GM12892 (cell line): ENCODE measurements around the gene TMEM237.

Source experiments
- POLR2A ChIP-seq: IDR thresholded peaks from 2 replicates; pipeline ENCODE4 v1.6.1; 2011; ENCODE audit warnings: low read depth, low read length, control low read depth
- POLR2AphosphoS5 ChIP-seq: IDR thresholded peaks from 2 replicates; pipeline ENCODE4 v1.6.1; 2011; ENCODE audit warnings: low read depth, low read length, control low read depth
- TAF1 ChIP-seq: IDR thresholded peaks from 2 replicates; pipeline ENCODE4 v1.6.1; 2011; ENCODE audit warnings: low read depth, mild to moderate bottlenecking, control low read depth, low read length, borderline replicate concordance

- no peak for TF ChIP-seq POLR2A
- TF ChIP-seq POLR2AphosphoS5 = no peak
- no peak for TF ChIP-seq TAF1
Measured at GRCh38 chr2:201649442-201649841, 6.1 kb upstream of the TMEM237 start.
